H9 (cell line): ENCODE results near the gene ANKH. TPM values are rescaled to one million over a fixed set of nuclear protein-coding genes. Genes with fewer than 3 reads are reported as not detected.

Source experiments
- DNase-seq: peaks from one replicate; pipeline ENCODE4 v3.0.0-alpha.2; 2017
- H2AFZ ChIP-seq: one replicate; pipeline ENCODE4 v1.6.1; 2013; ENCODE audit warnings: mild to moderate bottlenecking, low read length, control low read depth, moderate library complexity
- H2AK5ac ChIP-seq: 2 replicates; pipeline ENCODE4 v1.6.1; 2013; ENCODE audit warnings: low read length, control low read depth, mixed read lengths; ENCODE audit not compliant: insufficient read length
- H2BK120ac ChIP-seq: one replicate; pipeline ENCODE4 v1.6.1; 2013; ENCODE audit warnings: low read depth, mild to moderate bottlenecking, low read length, control low read depth, inconsistent platforms; ENCODE audit not compliant: poor library complexity, severe bottlenecking
- H2BK12ac ChIP-seq: 2 replicates; pipeline ENCODE4 v1.6.1; 2013; ENCODE audit warnings: low read length, control low read depth, mixed read lengths, low read depth; ENCODE audit not compliant: insufficient read length
- H2BK15ac ChIP-seq: 2 replicates; pipeline ENCODE4 v1.6.1; 2013; ENCODE audit warnings: low read depth, low read length, control low read depth
- H2BK20ac ChIP-seq: one replicate; pipeline ENCODE4 v1.6.1; 2013; ENCODE audit warnings: low read depth, mild to moderate bottlenecking, low read length, control low read depth, inconsistent platforms; ENCODE audit not compliant: poor library complexity, severe bottlenecking
- H2BK5ac ChIP-seq: 2 replicates; pipeline ENCODE4 v1.6.1; 2013; ENCODE audit warnings: low read length, control low read depth, mixed read lengths; ENCODE audit not compliant: insufficient read length
- H3K14ac ChIP-seq: 2 replicates; pipeline ENCODE4 v1.6.1; 2013; ENCODE audit warnings: low read length, control low read depth; ENCODE audit not compliant: insufficient read depth
- H3K18ac ChIP-seq: 2 replicates; pipeline ENCODE4 v1.6.1; 2013; ENCODE audit warnings: low read depth, mild to moderate bottlenecking, mixed read lengths, low read length, control low read depth; ENCODE audit not compliant: insufficient read length
- H3K23ac ChIP-seq: 2 replicates; pipeline ENCODE4 v1.6.1; 2013; ENCODE audit warnings: low read length, control low read depth, mixed read lengths, low read depth; ENCODE audit not compliant: insufficient read length
- H3K23me2 ChIP-seq: 2 replicates; pipeline ENCODE4 v1.6.1; 2013; ENCODE audit warnings: low read depth, mild to moderate bottlenecking, mixed read lengths, low read length, control low read depth; ENCODE audit not compliant: insufficient read length, poor library complexity, severe bottlenecking
- H3K27ac ChIP-seq: 2 replicates; pipeline ENCODE4 v1.5.1; 2013; ENCODE audit warnings: low read length, control low read depth, mixed read lengths, low read depth; ENCODE audit not compliant: insufficient read length
- H3K27me3 ChIP-seq: 2 replicates; pipeline ENCODE4 v1.6.1; 2013; ENCODE audit warnings: low read length, control low read depth, inconsistent platforms; ENCODE audit not compliant: insufficient read depth
- H3K4ac ChIP-seq: 2 replicates; pipeline ENCODE4 v1.6.1; 2013; ENCODE audit warnings: low read depth, mild to moderate bottlenecking, control low read depth, inconsistent platforms, low read length, moderate library complexity
- H3K4me1 ChIP-seq: 2 replicates; pipeline ENCODE4 v1.6.1; 2013; ENCODE audit warnings: low read length, control low read depth, inconsistent platforms; ENCODE audit not compliant: insufficient read depth
- H3K4me2 ChIP-seq: 2 replicates; pipeline ENCODE4 v1.6.1; 2013; ENCODE audit warnings: low read length, control low read depth, mixed read lengths; ENCODE audit not compliant: insufficient read length, insufficient read depth
- H3K56ac ChIP-seq: 2 replicates; pipeline ENCODE4 v1.6.1; 2013; ENCODE audit warnings: low read depth, mild to moderate bottlenecking, mixed read lengths, low read length, control low read depth; ENCODE audit not compliant: insufficient read length
- H3K79me1 ChIP-seq: 2 replicates; pipeline ENCODE4 v1.6.1; 2013; ENCODE audit warnings: low read depth, mild to moderate bottlenecking, moderate library complexity, low read length, control low read depth, inconsistent platforms; ENCODE audit not compliant: insufficient read depth, poor library complexity, severe bottlenecking
- H3K79me2 ChIP-seq: 2 replicates; pipeline ENCODE4 v1.6.1; 2013; ENCODE audit warnings: low read length, control low read depth, inconsistent platforms; ENCODE audit not compliant: insufficient read depth
- H3K9ac ChIP-seq: 2 replicates; pipeline ENCODE4 v1.6.1; 2013; ENCODE audit warnings: low read length, control low read depth, mixed read lengths; ENCODE audit not compliant: insufficient read length; ENCODE audit errors: extremely low read depth
- H3K9me3 ChIP-seq: one replicate; pipeline ENCODE4 v1.6.1; 2013; ENCODE audit warnings: low read depth, low read length, inconsistent platforms; ENCODE audit not compliant: control insufficient read depth
- H3T11ph ChIP-seq: one replicate; pipeline ENCODE4 v1.6.1; 2013; ENCODE audit warnings: mild to moderate bottlenecking, low read length, control low read depth, inconsistent platforms
- H4K20me1 ChIP-seq: one replicate; pipeline ENCODE4 v1.6.1; 2013; ENCODE audit not compliant: control insufficient read depth, insufficient read length, insufficient read depth
- H4K5ac ChIP-seq: 2 replicates; pipeline ENCODE4 v1.6.1; 2013; ENCODE audit warnings: low read depth, mild to moderate bottlenecking, mixed read lengths, low read length, control low read depth; ENCODE audit not compliant: insufficient read length
- H4K8ac ChIP-seq: replicated peaks from 2 replicates; pipeline ENCODE4 v1.6.1; 2013; ENCODE audit warnings: low read length, control low read depth, mixed read lengths, low read depth; ENCODE audit not compliant: insufficient read length
- H4K91ac ChIP-seq: 2 replicates; pipeline ENCODE4 v1.6.1; 2013; ENCODE audit warnings: low read depth, mild to moderate bottlenecking, moderate library complexity, mixed read lengths, low read length, control low read depth; ENCODE audit not compliant: insufficient read length
- H3K27ac Mint-ChIP-seq, 3 experiments: 2 replicates in 2 of 3; 3 replicates in 1 of 3; pipeline ENCODE4 v1.8.0; 2020 to 2021; ENCODE audit warnings: mixed read lengths in 3 of 3, mild to moderate bottlenecking in 1 of 3, moderate library complexity in 1 of 3
- H3K27me3 Mint-ChIP-seq: 2 replicates; pipeline ENCODE4 v1.8.0; 2021; ENCODE audit warnings: low read depth, mild to moderate bottlenecking, moderate library complexity, mixed read lengths
- H3K36me3 Mint-ChIP-seq, 3 experiments: 2 replicates in 2 of 3; 3 replicates in 1 of 3; pipeline ENCODE4 v1.8.0; 2020 to 2021; ENCODE audit warnings: low read depth in 3 of 3, mixed read lengths in 3 of 3; ENCODE audit not compliant: insufficient read depth in 1 of 3
- H3K4me1 Mint-ChIP-seq, 2 experiments: 2 replicates each; pipeline ENCODE4 v1.8.0; 2020; ENCODE audit warnings: mixed read lengths in 2 of 2
- H3K4me3 Mint-ChIP-seq, 2 experiments: 2 replicates in 1 of 2; 3 replicates in 1 of 2; pipeline ENCODE4 v1.8.0; 2020 to 2021; ENCODE audit warnings: mild to moderate bottlenecking in 2 of 2, mixed read lengths in 2 of 2, moderate library complexity in 1 of 2
- H3K9me3 Mint-ChIP-seq, 2 experiments: 2 replicates in 1 of 2; 3 replicates in 1 of 2; pipeline ENCODE4 v1.8.0; 2020; ENCODE audit warnings: mild to moderate bottlenecking in 2 of 2, mixed read lengths in 2 of 2, moderate library complexity in 1 of 2
- WGBS: extraction: QIAGEN DNeasy Blood & Tissue Kit; methylation state at CpG from one replicate; pipeline ENCODE4 v1.1.7; 2013; ENCODE audit warnings: missing lambda C conversion rate, low lambda C conversion rate, mixed read lengths; ENCODE audit not compliant: insufficient read length; ENCODE audit errors: extremely low coverage; 5-methylcytosine and 5-hydroxymethylcytosine counted together
- total RNA-seq: library from RNA; stranded (reverse); gene quantifications from 2 replicates; pipeline ENCODE4 v1.2.1, GENCODE V29; 2021
- TF ChIP-seq, protein P1 (sequence below): fragments of 200-600 bp; sonication (generic); conservative IDR thresholded peaks from 3 replicates; pipeline ENCODE4 v1.8.0; 2021; ENCODE audit warnings: antibody characterized with exemption, mild to moderate bottlenecking

ANKH gene
- total RNA-seq, 1 experiment from 2014 or later, result 9.6 TPM

DNA sequence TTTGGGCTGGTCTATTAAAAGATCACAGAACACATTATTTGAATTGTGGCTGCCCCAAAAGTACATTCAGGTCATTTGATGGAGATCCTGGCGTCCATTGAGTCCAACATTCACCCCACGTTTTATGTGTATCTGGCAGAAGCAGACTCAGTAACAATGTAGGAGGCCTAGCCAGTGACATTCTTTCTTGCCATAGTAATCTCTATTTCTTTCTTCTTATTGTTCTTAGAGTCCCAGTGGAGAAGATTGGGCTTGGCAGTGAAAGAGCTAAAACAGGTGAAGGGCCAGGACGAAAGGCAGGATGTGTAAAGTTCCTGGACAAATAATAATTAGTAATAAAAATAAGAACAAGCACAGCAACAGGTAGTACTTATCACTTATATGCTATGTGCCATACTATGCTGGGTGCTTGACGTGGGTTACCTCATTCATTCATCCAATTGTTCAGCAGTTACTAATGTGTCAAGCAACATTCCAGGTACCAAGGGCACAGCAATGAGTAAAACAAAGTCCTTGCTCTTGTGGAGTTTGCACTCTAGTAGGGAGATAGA lies 12.6 kb upstream of the ANKH start:
- H2BK120ac ChIP-seq, result no peak overlapping the region
- no peaks in the 10 kb centered on the region for H3K79me2 ChIP-seq
- no peak overlapping the region for H3K56ac ChIP-seq
- H4K8ac ChIP-seq, result no peak overlapping the region
- TF ChIP-seq, protein P1, sequence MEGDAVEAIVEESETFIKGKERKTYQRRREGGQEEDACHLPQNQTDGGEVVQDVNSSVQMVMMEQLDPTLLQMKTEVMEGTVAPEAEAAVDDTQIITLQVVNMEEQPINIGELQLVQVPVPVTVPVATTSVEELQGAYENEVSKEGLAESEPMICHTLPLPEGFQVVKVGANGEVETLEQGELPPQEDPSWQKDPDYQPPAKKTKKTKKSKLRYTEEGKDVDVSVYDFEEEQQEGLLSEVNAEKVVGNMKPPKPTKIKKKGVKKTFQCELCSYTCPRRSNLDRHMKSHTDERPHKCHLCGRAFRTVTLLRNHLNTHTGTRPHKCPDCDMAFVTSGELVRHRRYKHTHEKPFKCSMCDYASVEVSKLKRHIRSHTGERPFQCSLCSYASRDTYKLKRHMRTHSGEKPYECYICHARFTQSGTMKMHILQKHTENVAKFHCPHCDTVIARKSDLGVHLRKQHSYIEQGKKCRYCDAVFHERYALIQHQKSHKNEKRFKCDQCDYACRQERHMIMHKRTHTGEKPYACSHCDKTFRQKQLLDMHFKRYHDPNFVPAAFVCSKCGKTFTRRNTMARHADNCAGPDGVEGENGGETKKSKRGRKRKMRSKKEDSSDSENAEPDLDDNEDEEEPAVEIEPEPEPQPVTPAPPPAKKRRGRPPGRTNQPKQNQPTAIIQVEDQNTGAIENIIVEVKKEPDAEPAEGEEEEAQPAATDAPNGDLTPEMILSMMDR, result no peak
- no peak overlapping the region for H3K18ac ChIP-seq
- Mint-ChIP-seq H3K4me3 (no peak overlapping the region), H3K9me3 (peaks cover 0 to 1% of the 10 kb centered on the region in 2 experiments; a peak in 1 of 5 replicates), H3K27me3 (peaks cover 1% of the 10 kb centered on the region; the same call in 1 of the 2 replicates), H3K27ac (no peak overlapping the region), H3K36me3 (peaks cover 0 to 1% (median 0%) of the 10 kb centered on the region in 3 experiments; a peak in 2 of 7 replicates), H3K4me1 (peaks cover 2 to 3% of the 10 kb centered on the region in 2 experiments; a peak in 1 of 4 replicates)
- no peak overlapping the region for H3K23ac ChIP-seq
- DNase-seq, result no peak
- no peak overlapping the region for H2BK12ac ChIP-seq
- WGBS, result no CpG with 5 or more reads among the region's 4 CpGs
- no peaks in the 10 kb centered on the region for H3K23me2 ChIP-seq
- H2AK5ac ChIP-seq, result no peak overlapping the region
- no peaks in the 10 kb centered on the region for H3K4me1 ChIP-seq
- H2AFZ ChIP-seq, result no peak overlapping the region
- no peak overlapping the region for H4K5ac ChIP-seq
- no peak overlapping the region for H2BK20ac ChIP-seq
- no peak overlapping the region for H3K27ac ChIP-seq
- no peak overlapping the region for H3K14ac ChIP-seq
- no peak overlapping the region for H3K4ac ChIP-seq
- no peak overlapping the region for H2BK15ac ChIP-seq
- H4K20me1 ChIP-seq, result no peaks in the 10 kb centered on the region
- H3K9ac ChIP-seq, result no peak overlapping the region
- no peaks in the 10 kb centered on the region for H3K27me3 ChIP-seq
- H3K9me3 ChIP-seq, result no peaks in the 10 kb centered on the region
- H2BK5ac ChIP-seq, result no peak overlapping the region
- no peaks in the 10 kb centered on the region for H3K79me1 ChIP-seq
- H4K91ac ChIP-seq, result no peak overlapping the region
- H3T11ph ChIP-seq, result no peak overlapping the region
- no peak overlapping the region for H3K4me2 ChIP-seq
